Germinal center (tissue), 1 donor: ENCODE results near the gene DNPEP.
A peak's percentile ranks its signal among the peaks of the same experiment; 100 is the strongest.
"Not testable (repeated sequence)": the region's sequence is repeated elsewhere in the genome, so short reads cannot be mapped to it uniquely, and the experiment has no call there.

Experiments
- DNase-seq: peaks from one replicate; pipeline ENCODE4 v3.0.0; 2012; ENCODE audit warnings: mixed read lengths, low spot score

The DNPEP gene

DNA sequence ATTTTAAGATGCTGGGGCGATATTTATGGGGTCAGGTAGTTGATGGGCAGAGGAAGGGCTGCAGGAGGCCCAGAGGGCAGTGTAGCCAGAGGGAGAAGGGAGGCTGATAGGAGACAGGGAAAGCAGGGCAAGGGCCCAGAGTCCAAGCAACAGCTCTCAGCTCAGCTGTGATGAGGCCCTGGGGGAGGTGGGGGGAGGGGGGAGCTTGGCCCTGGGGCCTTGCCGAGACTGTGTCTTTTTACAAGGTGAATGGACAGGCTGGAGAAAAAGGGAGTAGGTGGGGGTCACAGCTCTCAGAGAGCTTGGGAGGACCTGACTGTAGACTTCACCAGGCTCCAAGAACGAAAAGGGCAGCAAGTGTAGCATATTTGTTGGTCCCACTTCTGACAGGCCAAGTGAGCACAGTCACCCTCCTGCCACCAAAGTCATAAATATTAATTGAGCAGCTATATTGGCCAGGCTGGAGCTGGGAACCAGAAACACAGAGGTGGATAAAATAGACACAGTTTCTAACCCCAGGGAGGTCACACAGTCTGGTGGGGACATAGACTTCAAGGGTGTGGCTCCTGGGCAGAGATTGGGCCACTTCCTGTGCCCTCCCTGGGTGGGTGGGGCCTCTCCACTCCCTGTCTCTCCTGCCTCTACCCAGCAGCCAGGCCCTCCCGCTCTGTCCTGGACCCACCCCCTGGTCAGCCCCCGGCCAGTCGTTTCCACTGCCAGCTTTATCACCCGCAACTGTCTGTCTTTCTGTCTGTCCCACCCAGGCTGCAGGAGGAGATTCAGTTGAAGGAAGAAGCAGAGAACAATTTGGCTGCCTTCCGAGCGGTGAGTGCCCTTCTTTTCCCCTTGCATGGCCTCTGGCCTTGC is 31.9 kb upstream of the DNPEP start:
- DNase-seq = no peak

DNA sequence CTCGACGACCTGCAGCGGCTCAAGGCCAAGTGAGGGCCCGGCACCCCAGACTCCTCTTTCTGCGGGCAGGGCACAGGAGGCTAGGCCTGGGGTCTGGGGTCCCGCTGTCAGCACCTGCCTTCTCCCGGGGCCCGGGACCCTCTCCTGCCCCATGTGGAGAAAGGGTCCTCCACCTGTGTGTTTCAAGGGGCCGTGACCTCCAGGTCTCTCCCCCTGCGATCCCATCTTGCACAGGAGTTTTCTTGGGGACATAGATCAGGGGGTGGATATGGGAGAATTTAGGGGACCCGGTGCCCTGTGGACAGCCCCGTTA is 31.3 kb upstream of the DNPEP start:
- DNase-seq = no peak

DNA sequence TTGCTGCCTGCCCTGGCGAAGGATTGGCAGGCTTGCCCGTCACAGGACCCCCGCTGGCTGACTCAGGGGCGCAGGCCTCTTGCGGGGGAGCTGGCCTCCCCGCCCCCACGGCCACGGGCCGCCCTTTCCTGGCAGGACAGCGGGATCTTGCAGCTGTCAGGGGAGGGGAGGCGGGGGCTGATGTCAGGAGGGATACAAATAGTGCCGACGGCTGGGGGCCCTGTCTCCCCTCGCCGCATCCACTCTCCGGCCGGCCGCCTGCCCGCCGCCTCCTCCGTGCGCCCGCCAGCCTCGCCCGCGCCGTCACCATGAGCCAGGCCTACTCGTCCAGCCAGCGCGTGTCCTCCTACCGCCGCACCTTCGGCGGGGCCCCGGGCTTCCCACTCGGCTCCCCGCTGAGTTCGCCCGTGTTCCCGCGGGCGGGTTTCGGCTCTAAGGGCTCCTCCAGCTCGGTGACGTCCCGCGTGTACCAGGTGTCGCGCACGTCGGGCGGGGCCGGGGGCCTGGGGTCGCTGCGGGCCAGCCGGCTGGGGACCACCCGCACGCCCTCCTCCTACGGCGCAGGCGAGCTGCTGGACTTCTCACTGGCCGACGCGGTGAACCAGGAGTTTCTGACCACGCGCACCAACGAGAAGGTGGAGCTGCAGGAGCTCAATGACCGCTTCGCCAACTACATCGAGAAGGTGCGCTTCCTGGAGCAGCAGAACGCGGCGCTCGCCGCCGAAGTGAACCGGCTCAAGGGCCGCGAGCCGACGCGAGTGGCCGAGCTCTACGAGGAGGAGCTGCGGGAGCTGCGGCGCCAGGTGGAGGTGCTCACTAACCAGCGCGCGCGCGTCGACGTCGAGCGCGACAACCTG is 30.7 kb upstream of the DNPEP start, which contains the start of gene DES:
Gene DES (plus strand): TSS at position 223 of the 857 bp plus-strand sequence. CDS start 86 bp downstream, at position 309.
- no peak for DNase-seq

DNA sequence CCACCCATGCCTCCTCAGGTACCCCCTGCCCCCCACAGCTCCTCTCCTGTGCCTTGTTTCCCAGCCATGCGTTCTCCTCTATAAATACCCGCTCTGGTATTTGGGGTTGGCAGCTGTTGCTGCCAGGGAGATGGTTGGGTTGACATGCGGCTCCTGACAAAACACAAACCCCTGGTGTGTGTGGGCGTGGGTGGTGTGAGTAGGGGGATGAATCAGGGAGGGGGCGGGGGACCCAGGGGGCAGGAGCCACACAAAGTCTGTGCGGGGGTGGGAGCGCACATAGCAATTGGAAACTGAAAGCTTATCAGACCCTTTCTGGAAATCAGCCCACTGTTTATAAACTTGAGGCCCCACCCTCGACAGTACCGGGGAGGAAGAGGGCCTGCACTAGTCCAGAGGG is 29.7 kb upstream of the DNPEP start:
- no peak for DNase-seq

DNA sequence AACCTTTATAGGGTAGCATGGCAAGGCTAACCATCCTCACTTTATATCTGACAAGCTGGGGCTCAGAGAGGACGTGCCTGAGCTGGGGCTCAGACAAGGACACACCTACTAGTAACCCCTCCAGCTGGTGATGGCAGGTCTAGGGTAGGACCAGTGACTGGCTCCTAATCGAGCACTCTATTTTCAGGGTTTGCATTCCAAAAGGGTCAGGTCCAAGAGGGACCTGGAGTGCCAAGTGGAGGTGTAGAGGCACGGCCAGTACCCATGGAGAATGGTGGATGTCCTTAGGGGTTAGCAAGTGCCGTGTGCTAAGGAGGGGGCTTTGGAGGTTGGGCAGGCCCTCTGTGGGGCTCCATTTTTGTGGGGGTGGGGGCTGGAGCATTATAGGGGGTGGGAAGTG is 29.2 kb upstream of the DNPEP start:
- no peak for DNase-seq

DNA sequence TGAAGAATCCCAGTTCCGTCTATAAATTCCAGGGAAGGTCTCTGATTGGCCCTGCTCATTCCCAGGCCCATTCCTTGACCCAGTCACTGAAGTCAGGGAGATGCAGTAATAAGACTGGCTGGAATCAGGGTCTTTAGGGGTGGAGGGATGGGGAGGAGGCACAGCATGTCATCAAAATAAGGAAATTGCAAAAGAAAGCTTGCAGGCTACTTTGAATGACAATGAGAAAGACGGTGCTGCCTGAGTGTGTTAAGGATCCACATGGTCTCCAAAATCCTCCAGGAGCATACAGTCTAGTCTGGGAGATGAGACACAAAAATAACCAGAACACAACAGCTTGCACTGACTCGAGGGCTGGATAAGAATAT is 28.5 kb upstream of the DNPEP start:
- DNase-seq = no peak

DNA sequence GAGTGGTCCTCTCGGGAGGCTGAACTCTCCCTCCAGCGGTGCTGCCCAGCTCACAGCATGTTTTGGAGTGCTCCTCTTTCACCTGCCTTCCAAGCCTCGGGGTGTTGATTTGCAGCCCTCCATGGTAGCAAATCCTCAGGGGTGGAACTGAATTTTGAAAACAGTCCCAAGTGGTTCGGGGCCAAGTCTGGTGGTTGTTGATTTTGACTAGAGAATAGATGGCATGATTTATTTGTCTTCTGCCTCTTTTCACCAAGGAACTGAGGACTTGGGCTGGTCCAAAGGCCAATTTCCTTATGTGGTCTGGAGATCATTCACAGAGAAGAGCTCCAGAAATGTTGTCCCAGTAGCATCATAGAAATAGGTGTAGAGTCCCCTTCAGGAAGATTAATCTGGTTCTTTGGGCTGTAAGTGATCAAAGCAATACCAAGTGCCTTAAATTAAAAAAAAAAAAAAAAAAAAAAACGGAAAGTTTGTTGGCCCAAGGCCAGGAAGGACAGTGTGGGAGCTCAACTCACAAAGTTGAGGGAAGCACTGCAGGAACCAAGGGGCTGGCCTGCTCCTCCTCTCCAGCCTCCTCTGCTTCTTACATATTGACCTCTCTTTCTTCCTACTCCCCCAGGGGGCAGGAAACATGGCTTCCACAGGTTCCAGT is 28.0 kb upstream of the DNPEP start:
- DNase-seq = no peak

DNA sequence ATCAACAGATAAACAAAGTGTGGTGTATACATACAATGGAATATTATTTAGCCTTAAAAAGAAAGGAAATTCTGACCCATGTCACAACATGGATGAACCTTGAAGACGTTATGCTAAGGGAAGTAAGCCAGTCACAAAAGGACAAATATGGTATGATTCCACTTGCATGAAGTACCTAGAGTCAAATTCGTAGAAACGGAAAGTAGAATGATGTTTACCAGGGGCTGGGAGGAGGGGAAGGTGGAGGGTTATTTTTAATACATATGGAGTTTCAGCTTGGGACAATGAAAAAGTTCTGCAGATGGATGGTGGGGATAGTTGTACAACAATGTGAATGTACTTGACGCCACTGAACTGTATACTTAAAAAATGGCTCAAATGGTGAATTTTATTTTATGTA is 27.1 kb upstream of the DNPEP start:
- no peak for DNase-seq

DNA sequence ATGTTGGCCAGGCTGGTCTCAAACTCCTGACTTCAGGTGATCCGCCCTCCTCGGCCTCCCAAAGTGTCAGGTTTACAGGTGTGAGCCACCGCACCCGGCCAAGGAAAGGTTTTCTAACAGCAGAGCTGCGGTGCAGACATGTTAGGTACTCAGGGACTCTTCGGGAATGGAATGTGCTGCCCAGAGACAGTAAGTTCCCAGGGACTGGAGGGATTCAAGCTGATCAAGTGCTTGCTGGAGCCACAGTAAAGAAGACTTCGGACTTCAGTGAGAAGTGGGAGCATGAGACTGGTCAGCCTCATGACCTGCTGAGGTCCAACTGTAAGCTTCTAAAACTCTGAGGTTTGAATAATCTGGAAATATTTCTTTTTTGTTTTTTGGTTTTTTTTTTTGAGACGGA is 22.7 kb upstream of the DNPEP start:
- DNase-seq = no peak

DNA sequence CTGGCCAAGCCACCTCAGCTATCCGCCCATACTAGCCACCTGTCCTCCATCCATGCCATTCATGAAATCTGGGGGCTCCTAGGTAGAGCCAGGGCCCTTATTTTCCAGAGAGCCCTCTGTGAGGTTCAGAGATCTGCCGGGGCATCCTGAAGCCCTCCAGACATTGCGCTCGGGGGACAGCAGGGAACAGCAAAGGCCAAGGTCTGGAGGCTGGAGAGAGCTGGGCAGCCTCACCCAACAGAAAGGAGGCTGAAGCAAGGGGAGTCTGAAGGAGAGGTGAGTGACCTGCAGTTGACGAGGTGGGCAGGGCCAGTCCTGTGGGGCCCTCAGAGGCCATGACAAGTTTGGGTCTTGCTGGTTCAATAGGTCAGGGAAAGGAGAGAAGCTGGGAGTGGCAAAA is 21.9 kb upstream of the DNPEP start:
- no peak for DNase-seq

DNA sequence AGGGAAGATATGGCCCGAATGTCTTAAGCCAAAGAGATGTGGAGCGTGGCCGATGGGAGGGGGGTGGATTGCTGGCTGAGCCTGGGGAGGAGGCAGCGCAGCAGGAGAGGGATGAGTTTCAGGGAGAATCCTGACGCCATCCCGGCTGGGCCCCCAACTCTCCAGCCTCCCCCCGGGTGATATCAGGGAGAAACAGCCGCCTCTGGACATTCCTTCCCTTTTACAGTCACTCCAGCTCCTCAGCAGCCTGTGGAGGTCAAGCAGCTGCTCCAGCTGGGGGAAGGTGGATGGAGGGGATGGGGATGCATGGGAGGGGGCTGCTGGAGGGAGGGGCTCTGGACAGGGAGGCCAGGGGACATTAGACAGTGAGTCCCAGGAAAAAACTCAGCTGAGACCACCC is 20.9 kb upstream of the DNPEP start:
- DNase-seq = no peak

DNA sequence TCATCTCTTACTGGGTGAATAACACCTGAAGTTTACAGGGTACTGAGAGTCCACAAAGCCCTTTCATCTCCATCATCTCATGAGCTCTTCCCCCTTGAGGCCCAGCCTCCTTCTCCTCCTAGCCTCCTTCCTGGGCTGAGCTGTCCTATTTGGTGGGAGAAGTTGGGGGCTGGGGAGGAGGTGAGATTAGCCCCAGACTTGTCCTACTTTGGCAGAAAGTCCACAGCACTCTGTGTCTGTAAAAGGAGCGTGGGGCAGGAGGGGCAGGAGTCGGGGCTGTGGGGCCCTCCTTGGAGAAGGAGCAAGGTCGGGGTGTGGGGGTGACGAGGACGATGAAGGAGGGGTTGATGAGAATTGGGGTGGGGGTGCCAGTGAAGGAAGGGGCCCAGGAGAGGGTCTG is 20.5 kb upstream of the DNPEP start:
- DNase-seq = no peak

DNA sequence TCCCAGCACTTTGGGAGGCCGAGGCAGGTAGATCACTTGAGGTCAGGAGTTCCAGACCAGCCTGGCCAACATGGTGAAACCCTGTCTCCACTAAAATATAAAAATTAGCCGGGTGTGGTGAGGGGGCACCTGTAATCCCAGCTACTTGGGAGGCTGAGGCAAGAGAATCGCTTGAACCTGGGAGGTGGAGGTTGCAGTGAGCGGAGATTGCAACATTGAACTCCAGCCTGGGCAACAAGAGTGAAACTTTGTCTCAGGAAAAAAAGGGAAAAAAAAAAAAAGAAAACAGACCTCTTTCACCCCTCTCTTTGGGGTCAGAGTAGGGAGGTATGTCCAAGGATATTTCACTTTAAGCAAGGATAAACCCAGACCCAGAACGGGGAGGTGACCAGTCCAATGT is 19.6 kb upstream of the DNPEP start:
- not testable (repeated sequence) for DNase-seq

DNA sequence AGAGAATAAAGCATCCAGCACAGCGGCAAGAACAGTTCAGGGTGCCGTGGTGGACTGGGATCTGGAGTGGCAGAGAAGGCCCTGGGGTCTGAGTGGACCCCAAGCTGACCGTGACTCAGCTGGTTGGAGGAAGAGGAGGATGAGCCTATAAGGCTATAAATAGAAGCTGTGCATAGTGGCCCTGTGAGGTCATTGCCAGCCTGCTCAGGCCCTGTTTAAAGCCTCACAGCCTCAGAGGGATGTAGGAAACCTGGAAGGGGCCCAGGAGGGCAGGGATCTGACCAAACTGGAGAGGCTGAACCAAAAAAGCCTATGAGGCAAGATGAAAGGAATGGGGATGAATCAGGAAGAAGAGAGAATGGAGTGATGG is 19.1 kb upstream of the DNPEP start:
- DNase-seq = no peak

DNA sequence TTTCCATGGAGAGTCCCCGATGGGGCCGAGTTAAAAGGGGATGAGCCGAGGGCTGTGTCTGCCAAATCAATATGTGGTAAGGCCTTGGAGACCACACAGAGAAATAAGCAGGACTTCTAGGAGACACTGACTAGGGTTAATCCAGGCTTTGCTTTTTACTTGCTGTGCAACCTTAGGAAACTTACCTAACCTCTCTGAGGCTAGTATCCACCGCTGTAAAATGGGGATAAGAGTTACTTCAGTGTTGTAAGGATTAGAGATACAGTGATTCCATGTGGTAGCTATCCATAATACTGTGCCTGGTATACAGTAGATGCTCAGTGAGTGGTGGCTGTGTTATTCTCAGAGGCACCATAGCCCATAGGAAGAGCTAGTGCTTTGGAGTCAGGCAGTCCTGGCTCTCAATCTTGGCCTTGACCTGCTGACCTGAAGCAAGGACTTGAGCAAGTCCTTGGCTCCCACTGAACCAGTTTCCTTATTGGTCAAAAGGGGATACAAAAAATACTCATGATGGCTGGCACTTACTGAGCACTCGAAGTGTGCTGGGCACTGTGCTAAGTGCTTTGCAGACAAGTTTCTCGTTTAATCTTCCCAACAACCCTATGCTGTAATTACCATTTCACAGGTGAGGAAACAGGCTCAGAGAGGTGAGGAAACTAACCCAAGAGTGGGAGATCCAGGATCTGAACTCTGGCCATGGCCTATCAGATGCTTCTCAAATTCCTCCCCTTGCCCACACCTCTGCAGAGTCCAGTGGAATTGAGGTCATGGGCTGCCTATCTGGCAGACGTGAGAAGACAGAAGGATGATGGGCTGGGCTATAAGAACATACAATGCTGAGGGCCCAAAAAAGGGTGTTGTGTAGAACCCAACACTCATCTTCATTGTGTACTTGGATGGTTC is 18.5 kb upstream of the DNPEP start:
- no peak for DNase-seq

DNA sequence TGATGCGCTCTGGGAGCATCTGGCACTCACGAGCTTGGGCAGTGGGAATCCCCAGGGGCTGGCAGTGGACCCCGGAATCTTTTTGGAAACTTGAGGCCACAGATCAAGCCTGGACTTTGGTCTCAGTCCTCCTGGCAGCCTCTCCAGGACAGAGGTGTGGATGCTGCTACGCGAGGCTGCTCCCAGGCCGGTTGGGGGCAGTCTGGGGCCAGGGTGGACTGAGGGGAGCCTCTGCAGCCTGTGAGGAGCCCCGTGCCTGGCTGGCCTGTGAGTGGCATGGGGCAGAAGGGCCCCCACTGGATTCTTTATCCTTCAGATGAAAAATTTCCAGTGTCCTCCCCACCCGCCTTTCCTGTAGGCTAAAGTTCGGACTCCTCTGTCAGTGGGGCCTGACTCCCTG is 17.7 kb upstream of the DNPEP start:
- DNase-seq = no peak

DNA sequence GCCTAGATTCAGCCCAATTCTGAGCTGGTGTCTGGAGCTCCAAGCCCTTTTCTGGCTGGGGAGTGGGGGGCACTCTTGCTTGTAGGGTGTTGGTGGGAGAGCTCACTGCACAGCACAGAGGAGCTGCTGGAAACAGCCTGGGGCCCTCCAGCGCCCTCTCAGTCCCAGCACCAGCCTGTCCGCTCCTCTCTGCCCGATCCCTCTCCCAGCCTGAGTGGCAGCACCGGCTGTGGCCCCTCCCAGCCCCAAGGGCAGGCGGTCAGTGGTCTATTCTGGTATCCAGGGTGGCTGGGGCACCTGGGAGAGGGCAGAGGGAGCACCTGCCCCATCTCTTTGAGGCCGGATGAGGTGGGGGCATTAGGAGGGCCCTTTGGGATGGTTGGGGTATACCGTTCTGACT is 17.2 kb upstream of the DNPEP start:
- DNase-seq = no peak

DNA sequence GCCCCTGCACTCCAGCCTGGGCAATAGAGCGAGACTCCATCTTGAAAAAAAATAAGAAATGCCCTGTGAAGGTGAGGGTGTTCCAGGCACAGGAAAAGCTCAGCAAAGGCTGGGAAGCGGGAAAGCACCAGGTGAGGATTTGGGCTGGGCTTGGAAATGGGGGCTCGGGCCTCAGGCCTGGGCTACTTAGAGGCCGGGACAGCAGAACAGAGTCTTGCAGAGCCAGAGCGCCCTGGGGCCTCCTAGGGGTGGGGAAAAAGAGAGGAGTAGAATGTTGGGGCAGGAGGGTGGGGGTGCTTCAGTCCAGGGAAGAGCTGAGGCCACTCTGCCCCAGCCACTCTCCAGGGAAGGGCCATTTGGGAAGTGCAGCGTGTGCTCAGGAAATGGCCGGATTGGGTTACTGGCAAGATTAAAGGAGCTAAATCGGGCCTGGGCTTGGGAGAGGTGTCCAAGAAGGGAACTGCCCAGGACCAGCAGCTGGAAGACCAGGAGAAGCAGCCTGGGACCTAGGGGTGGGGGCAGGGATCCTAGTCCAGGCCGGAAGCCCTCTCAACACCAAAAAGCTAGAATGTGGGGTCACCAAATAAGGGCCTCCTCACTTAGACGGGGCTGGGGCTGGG is 16.7 kb upstream of the DNPEP start:
- DNase-seq = no peak

DNA sequence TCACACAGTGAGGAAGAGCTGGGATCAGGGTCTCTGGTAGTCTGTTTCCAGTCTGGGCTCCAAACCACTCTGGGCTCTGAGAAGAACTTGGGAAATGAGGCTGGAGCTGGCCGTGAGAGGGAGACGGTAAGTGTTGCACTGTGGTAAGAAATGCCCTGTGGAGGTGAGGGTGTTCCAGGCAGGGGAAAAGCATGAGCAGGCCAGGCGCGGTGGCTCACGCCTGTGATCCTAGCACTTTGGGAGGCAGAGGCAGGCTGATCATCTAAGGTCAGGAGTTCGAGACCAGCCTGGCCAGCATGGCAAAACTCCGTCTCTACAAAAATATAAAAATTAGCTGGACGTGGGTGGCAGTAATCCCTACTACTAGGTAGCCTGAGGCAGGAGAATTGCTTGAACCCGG is 16.1 kb upstream of the DNPEP start:
- DNase-seq = no peak

DNA sequence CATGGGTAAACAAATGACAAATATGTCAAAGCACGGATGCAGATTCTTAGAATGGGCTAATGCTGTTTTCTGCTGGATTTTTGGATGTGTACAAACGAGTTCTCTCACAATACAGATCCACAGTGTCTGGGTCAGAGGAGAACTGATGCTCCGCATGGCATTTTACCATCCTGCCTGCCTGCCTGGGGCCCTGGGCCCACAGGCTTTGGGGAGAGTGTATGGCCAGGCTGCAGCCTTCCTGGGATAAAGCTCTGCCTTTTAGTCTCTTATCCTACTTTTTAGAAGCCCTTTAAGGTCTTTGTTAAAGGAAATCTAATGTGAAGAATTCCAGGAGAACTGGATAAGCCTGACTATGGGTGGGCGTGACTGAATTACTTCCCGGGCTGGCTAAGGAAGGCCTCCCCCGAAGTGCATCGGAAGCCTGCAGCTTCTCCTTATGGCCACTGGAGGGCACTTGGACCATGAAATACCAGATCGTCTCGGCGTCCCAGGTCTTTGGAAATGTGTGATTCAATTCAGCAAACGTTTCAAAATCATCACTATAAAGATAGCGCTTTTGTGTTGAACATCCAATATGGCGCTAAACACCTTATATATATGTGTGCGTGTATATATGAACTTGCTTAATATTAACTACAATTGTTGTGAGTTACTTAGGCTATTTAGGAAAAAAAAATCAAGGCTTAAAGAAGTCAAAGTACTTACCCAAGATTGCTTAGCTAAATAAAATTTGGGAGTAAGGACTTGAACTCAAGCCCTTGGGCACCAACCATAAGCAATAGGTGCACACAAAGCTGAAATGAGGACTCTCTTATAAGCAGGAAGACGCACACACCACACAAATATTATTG is 15.2 kb upstream of the DNPEP start:
- peak; percentile 71 for DNase-seq

DNA sequence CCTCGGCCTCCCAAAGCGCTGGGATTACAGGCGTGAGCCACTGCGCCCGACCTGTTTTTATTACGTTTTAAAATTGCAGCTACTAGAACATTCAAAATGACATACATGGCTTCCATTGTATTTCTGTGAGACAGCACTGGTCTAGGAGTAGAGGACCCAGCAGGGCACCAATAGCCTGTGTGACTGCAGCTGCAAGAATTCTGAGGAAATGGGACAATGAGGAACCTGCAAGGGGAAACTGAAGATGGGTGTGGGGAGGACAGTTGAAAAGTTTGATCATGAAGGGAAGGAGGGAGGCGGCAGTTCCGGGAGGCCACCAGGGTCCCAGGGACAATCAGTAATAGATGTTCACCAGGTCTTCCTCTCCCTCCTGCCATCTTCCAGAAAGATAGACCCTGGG is 13.9 kb upstream of the DNPEP start:
- DNase-seq = no peak
